GM18505 (cell line): ENCODE measurements around the gene ARHGEF28.

Experiments used
- ATAC-seq: cut with Tn5 transposase; IDR thresholded peaks from one replicate; pipeline ENCODE4 v1.9.1; 2021; ENCODE audit not compliant: unreplicated experiment
- POLR2A ChIP-seq: IDR thresholded peaks from 4 replicates; pipeline ENCODE4 v1.6.1; 2011; ENCODE audit warnings: borderline replicate concordance; ENCODE audit not compliant: insufficient read depth, insufficient read length; ENCODE audit errors: extremely low read depth

ARHGEF28 gene

DNA sequence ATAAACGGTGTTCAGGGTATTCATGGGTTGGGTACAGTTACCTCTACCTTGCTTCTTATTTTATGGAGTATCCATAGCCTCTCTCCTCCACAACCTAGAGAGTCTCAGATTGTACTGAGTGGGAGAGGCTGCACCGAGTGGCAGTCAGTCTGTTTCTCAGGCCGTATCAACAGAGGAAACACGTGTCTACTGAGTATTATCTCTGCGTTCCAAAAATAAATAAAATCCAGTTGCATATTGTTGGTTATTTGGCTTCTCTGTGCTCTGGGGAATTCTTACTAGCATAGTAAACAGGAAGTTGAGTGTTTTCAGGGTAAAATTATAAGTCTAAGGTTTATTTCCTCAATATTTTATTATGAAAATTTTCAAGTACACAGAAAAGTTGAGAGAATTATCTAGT, 231.0 kb downstream of the ARHGEF28 start:
- TF ChIP-seq POLR2A: no peak
- ATAC-seq: no peak

DNA sequence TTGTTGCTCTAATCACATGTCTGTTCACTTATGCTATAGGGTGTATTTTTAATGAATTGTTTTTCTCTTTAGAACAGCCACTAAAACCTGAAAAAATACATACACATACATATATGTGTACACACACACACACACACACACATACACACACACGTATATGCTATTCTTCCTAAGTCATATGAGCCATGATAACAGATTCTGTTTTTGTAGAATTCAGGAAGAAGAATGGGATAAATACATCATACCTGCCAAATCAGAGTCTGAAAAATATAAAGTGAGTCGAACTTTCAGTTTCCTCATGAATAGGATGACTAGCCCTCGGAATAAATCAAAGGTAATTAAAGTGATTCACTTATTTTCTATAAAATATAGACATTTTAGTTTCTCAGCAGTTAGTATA, 231.4 kb downstream of the ARHGEF28 start:
- no peak for ATAC-seq
- no peak for TF ChIP-seq POLR2A

DNA sequence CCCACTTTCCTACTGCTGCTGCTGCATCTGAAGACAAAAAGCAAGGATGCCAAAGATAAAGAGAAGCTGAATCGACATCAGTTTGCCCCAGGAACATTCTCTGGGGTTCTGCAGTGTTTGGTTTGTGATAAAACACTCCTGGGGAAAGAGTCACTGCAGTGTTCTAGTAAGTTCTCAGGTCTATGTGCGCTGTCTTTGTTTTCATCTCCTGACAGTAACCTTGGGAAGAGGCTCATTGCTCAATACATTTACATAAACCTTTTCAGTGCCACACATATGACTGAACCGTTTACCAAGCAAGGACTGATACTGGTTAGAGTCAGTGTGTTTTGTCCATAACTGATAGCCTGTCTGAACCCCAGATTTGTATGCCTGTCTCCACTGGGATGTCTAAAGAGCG, 232.1 kb downstream of the ARHGEF28 start:
- TF ChIP-seq POLR2A: no peak
- ATAC-seq: no peak

DNA sequence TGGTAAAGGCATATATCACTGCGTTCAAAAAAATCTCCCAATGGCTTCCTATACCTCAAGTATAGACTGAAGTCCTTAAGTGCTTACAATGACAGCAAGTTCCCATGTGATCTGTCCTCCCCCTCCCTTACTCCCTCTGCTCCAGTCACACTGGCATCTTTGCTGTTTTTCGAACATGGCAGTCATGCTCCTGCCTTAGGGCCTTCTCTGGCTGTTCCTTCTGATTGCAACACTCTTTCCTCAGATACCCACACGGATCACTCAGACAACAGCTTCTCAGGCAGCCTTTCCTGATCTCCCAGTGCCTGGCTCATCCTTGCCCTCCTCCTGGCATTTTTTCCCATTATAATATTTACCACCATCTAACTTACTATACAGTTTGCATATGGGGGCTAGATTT, 232.8 kb downstream of the ARHGEF28 start:
- no peak for TF ChIP-seq POLR2A

GRCh38 chr5:73859696-73860095, 233.7 kb downstream of the ARHGEF28 start:
- no peak for TF ChIP-seq POLR2A
- ATAC-seq: no peak

More for the DNA sequence above, 232.8 kb downstream of the ARHGEF28 start:
- ATAC-seq: no peak

GRCh38 chr5:73861313-73861988, 235.5 kb downstream of the ARHGEF28 start:
- no peak for ATAC-seq
- no peak for TF ChIP-seq POLR2A

DNA sequence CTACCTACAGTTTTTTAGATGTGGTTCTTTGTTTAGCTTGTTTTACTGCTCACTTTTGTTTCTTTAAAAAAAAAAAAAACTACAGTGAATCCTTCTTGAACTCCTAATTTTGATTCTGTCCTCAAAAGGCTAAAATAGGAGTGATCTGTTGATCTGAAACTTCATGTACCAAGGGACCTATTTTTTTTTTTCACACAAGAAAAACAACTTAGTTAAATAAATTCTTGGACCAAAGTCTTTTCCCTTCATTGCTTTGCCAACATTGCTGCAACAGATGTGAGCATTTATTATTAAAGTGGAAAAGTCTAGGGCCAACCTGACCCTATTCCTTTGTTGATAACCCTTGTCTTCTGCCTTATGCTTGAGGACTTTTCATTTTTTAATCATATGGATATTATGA, 236.8 kb downstream of the ARHGEF28 start:
- TF ChIP-seq POLR2A: no peak
- no peak for ATAC-seq

DNA sequence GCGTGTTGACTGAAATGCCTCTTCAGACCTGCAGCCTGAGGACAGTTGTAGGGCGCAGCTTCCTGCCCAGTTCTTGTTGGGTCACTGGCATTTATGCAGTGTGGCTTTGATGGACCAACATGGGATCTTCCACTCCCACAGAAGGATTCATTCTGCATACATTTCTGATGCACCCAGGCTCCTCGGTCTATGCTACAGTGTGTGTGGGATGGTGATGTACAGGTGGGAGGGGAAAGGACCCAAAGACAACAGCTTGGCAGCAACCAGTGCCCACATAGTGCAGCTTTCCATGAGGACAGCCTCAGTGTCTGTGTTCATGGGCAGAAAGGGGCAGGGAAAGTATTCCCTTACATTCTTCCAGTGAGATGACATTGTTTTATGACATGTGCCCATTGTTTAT, 237.9 kb downstream of the ARHGEF28 start:
- no peak for ATAC-seq

DNA sequence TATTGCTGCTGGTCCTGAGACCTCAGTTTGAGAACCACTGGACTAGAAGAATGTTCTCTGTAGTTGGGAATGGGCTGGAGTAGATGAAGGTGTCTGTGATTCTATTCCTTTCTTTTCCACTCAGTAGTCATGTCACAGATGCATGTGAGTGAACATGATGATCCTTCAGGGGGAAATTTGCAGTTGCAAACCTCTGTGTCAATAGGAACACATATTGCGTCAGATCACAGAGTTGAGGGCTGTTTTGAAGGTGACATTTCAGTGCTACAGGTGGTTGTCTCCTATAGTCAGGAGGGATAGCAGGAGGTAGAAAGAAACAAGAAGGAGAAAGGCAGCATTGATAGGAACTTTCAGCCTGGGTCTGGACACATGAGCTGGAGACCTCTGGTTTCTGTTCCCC, 239.3 kb downstream of the ARHGEF28 start:
- ATAC-seq: no peak
- no peak for TF ChIP-seq POLR2A

More for the DNA sequence above, 237.9 kb downstream of the ARHGEF28 start:
- no peak for TF ChIP-seq POLR2A

DNA sequence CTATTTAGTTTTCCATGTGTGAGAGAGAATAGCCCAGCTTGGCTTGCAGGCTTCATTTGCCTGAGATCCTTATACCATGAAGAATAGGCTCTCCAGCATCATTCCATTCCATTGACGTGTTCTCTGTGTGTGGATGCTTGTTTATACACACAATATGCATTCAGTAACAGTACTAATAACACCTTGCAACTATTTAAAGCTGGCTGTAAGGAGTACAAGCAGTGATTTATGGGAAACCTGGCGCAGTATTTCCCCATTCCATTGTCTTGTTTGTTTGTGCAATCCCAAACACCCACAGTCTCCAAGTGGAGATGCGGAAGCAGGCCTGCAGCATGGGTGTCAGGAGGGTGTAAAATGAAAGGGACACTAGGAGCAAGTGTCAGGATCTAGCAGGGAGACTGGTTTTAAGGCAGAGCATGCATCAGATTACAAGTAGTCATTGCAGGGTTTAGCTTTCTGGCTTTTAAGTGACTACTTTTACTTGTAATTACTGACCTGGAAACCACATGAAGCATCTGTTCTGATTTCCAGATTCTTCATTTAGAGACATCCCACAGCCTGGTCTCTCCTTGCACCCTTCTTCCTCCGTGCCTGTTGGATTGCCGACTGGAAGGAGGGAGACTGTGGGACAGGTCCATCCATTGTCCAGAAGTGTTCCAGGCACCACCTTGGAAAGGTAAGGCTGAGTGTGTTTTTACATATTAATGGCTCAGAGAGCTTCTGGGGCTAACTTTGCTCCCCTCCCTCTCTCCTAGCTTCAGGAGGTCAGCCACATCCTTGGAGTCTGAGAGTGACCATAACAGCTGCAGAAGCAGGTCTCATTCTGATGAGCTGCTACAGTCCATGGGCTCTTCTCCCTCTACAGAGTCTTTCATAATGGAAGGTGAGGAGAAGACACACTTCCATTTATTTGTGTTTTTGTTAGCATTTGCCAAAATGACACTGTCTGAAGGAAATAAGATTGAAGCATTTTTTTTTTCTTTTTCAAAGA, 241.6 kb downstream of the ARHGEF28 start:
- no peak for TF ChIP-seq POLR2A
- ATAC-seq: no peak

DNA sequence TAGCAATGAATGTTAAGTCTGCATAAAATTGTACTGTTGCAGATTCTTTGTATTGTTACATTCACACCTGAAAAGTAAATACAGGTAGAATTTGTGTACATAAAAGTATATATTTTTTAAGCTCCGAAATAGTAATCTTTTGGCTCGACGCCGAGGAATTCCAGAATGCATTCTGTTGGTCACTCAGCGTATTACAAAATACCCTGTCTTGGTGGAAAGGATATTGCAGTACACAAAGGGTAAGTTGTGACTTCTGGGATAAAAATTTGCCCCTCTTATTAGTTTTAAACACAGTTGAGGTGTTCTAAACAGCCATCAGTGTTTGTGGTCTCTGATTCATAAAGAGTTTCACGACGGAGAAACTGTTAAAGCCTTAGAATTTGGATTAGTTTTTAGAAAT, 257.6 kb downstream of the ARHGEF28 start:
- no peak for ATAC-seq
- no peak for TF ChIP-seq POLR2A

- no peak for TF ChIP-seq POLR2A
- no peak for ATAC-seq
These were observed 261.7 kb downstream of the ARHGEF28 start for GRCh38 chr5:73887688-73888087.

- no peak for ATAC-seq
- TF ChIP-seq POLR2A: no peak
These were observed 264.6 kb downstream of the ARHGEF28 start for GRCh38 chr5:73890569-73890968.

- no peak for TF ChIP-seq POLR2A
- ATAC-seq: no peak
These were observed 266.2 kb downstream of the ARHGEF28 start for GRCh38 chr5:73892218-73892617.
